ENCODE measurements around the gene AFF4.

AFF4 gene

DNA sequence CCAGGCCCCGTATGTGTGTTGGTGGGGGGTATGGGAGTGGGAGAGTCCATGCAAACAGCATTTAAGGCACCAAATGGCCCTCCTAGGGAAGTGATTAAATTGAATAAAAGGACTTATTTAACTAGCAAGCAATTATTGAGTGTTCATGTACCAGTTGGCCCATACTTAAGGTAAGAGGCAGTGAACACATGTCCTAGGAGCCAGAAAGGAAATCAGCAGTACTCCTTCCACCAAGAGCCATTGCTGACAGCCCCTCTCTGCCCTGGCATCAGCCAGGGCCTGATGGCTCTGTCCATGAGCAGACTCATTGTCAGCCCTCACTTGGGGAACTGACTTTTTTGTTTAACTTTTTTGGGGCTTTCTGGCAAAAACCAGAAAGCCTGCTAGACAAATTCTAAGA, 122.5 kb downstream of the AFF4 start:
- H3K4me3 ChIP-seq (replicated peaks; ENCODE audit: low read depth, low read length): no peak overlapping the region
- DNase-seq (ENCODE audit: extremely low read depth, low read depth): no peak
- TF ChIP-seq, protein P1, sequence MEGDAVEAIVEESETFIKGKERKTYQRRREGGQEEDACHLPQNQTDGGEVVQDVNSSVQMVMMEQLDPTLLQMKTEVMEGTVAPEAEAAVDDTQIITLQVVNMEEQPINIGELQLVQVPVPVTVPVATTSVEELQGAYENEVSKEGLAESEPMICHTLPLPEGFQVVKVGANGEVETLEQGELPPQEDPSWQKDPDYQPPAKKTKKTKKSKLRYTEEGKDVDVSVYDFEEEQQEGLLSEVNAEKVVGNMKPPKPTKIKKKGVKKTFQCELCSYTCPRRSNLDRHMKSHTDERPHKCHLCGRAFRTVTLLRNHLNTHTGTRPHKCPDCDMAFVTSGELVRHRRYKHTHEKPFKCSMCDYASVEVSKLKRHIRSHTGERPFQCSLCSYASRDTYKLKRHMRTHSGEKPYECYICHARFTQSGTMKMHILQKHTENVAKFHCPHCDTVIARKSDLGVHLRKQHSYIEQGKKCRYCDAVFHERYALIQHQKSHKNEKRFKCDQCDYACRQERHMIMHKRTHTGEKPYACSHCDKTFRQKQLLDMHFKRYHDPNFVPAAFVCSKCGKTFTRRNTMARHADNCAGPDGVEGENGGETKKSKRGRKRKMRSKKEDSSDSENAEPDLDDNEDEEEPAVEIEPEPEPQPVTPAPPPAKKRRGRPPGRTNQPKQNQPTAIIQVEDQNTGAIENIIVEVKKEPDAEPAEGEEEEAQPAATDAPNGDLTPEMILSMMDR (IDR thresholded peaks at IDR 0.05; ENCODE audit: low read depth, low read length, missing control alignments): no peak

DNA sequence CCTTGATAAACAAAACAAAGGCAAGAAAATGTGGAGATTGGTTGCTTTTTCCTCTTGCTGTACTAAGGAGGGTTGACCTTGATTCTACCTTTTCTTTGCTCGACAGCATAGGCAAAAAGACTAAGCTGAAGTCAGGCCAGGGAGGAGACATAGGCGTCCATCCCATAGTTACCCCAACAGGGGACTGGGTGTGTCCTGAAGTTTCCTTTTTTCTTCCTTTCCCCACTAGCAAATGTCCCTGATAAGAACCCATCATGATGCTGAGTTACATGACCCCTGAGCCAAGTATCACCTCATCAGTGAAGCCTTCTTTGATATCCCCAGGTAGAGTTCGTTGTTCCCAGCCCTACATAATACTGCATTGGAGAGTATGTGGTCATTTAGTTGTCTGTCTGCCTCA, 123.1 kb downstream of the AFF4 start:
- no peak for DNase-seq (ENCODE audit: extremely low read depth, low read depth)
- no peak overlapping the region for H3K4me3 ChIP-seq (replicated peaks; ENCODE audit: low read depth, low read length)
- TF ChIP-seq, protein P1 (IDR thresholded peaks at IDR 0.05; ENCODE audit: low read depth, low read length, missing control alignments): no peak

DNA sequence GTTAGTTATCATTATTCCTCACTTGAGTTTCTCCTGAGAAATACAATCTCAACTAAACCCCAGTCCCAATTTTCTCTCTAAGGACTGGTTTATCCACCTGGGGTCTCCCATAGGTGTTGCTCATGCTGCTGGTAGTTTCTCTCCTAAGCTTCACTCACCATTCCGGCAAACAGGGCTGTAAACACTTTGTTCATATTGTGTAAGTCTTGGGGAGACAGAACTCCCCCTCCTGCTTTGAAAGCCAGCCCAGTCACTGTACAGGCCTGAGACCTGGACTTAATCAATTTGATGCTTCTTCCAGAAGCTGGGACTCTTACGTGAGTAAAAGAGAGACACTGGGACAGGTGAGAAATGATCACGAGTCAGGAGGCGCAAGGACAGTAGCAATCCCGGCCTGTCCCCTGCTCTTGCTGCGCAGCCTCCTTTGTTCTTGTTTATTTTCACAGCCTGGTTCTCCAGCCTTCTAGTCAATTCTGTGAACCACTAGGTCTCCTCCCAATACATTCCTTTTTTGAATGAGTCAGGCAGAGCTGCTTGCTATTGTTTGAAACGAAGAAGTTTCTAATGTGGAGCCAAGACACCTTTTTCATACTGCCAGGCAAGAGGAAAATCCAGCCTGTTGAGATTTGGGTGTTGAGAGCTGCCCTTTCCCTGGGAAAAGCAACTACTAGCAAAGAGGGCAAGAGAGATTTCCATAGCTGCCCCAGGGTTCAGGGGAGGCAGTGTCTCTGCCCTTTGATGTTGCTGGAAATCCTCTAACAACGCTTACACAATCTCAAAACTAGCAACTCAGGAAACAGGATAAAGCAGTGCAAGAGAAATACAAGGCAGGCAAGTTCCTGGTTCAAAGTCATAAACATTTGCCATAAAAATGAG, 123.8 kb downstream of the AFF4 start:
- no peak for DNase-seq (ENCODE audit: extremely low read depth, low read depth)
- TF ChIP-seq, protein P1 (IDR thresholded peaks at IDR 0.05; ENCODE audit: low read depth, low read length, missing control alignments): no peak
- H3K4me3 ChIP-seq (replicated peaks; ENCODE audit: low read depth, low read length): no peak overlapping the region

DNA sequence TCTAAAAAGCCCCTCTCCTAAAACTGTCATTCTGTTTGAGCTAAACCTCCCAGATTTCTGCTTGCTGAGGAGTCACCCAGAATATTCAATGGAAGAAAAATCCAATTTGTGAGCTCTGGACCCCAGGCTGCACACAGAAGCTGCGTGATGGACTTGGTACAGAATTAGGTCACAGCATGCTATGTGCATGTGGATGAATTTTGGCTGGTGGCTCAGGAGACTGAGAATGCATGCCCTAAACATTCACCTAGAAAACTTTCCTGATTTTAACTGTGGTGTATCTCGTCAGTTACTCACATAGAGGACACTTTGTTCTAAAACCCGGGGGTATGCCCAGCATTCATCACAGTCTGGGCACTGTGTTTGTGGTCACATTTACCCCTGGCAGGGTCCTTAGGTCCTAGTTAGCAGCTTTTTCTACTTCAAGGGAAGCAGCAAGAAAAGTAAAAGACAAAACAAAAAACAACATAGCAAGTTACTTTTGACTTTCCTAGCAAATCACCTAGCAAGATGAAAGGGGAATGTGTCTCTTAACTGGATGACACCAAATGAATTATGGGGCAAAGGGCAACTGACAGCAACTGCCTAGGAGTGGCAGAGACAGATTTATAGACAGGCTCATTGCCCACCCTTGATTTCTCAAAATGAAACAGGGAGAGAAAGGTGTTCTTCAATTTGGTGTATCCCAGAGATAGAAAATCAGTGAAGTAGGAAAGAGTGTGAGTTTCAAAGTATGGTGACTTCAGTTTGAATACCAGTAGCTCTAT, 124.7 kb downstream of the AFF4 start:
- no peak overlapping the region for H3K4me3 ChIP-seq (replicated peaks; ENCODE audit: low read depth, low read length)
- DNase-seq (ENCODE audit: extremely low read depth, low read depth): no peak
- TF ChIP-seq, protein P1 (IDR thresholded peaks at IDR 0.05; ENCODE audit: low read depth, low read length, missing control alignments): no peak

DNA sequence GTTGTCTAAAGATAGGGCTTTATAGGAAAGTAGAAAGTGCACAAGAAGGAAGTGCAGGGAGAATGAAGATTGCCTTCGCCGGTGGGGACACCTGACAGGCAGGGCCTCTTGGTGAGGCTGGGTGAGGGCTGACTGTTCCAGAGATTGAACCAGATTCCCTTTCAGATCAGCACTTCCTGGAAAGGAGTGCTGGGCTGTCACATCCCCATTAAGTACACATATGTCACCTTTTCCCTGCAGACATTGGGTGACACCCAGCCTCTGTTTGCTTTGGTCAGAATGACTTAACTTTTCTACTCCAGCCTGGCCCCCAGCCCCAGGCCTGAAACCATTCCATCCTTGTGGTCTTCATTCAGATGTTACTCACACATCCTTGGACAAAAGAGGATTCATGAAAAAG, 125.6 kb downstream of the AFF4 start:
- TF ChIP-seq, protein P1 (IDR thresholded peaks at IDR 0.05; ENCODE audit: low read depth, low read length, missing control alignments): no peak
- no peak overlapping the region for H3K4me3 ChIP-seq (replicated peaks; ENCODE audit: low read depth, low read length)
- DNase-seq (ENCODE audit: extremely low read depth, low read depth): no peak

DNA sequence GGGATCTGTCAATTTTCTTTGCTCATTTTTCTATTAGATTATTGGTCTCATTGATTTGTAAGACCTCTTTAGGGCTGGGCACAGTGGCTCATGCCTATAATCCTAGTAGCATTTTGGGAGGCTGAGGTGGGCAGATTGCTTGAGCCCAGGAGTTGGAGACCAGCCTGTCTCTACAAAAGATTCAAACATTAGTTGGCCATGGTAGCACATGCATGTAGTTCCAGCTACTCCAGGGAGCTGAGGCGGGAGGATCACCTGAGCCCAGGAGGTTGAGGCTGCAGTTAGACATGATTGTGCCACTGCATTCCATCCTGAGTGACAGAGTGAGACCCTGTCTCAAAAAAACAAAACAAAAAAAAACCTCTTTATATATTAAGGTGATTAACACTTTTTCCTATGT, 126.6 kb downstream of the AFF4 start:
- DNase-seq (ENCODE audit: extremely low read depth, low read depth): no peak
- H3K4me3 ChIP-seq (replicated peaks; ENCODE audit: low read depth, low read length): no peak overlapping the region
- TF ChIP-seq, protein P1 (IDR thresholded peaks at IDR 0.05; ENCODE audit: low read depth, low read length, missing control alignments): no peak

All from HFF-Myc (cell line).